AG10803 (cell line): ENCODE results near the gene ZNRD2.

Experiments used
- DNase-seq: peaks from one replicate; pipeline ENCODE4 v3.0.0; 2010; ENCODE audit warnings: low read depth
- H3K4me3 ChIP-seq: 2 replicates; pipeline ENCODE4 v1.5.1; 2011; ENCODE audit warnings: mild to moderate bottlenecking, low read length, control low read depth
- CTCF ChIP-seq: conservative IDR thresholded peaks from 2 replicates; pipeline ENCODE4 v1.5.1; 2011; ENCODE audit warnings: mild to moderate bottlenecking, low read length, control low read depth, inconsistent platforms

The ZNRD2 gene

GRCh38 chr11:65547446-65548125 is 22.7 kb upstream of the ZNRD2 start:
- no peak overlapping the region for H3K4me3 ChIP-seq
- TF ChIP-seq CTCF, result no peak
- DNase-seq, result no peak

GRCh38 chr11:65548395-65548794 is 21.9 kb upstream of the ZNRD2 start:
- no peak for TF ChIP-seq CTCF
- DNase-seq, result no peak
- H3K4me3 ChIP-seq, result no peak overlapping the region

- DNase-seq, result no peak
- no peak overlapping the region for H3K4me3 ChIP-seq
- no peak for TF ChIP-seq CTCF
Measured at GRCh38 chr11:65549096-65549495, 21.2 kb upstream of the ZNRD2 start.

GRCh38 chr11:65551572-65552387 is 18.5 kb upstream of the ZNRD2 start:
- H3K4me3 ChIP-seq, result no peak overlapping the region
- TF ChIP-seq CTCF, result peak; percentile 39
- DNase-seq, result no peak

- H3K4me3 ChIP-seq, result no peak overlapping the region
- no peak for TF ChIP-seq CTCF
- no peak for DNase-seq
Measured at GRCh38 chr11:65552388-65552951, 17.8 kb upstream of the ZNRD2 start.

GRCh38 chr11:65553301-65554001 is 16.8 kb upstream of the ZNRD2 start:
- no peak overlapping the region for H3K4me3 ChIP-seq
- TF ChIP-seq CTCF, result no peak
- DNase-seq, result no peak
